GM21447 (cell line): ENCODE data around the gene UGT2B17.
A peak's percentile ranks its signal among the peaks of the same experiment; 100 is the strongest.
"Not testable (repeated sequence)": the region's sequence is repeated elsewhere in the genome, so short reads cannot be mapped to it uniquely, and the experiment has no call there.

Source experiments
- ATAC-seq: cut with Tn5 transposase; IDR thresholded peaks from one replicate; pipeline ENCODE4 v1.9.1; 2021; ENCODE audit not compliant: unreplicated experiment

UGT2B17 gene

GRCh38 chr4:68576272-68577125, at the start of gene UGT2B17:
Gene UGT2B17, minus strand, starts transcription at chr4:68576322. Its CDS starts 7,838 bp downstream, at chr4:68568484.
- ATAC-seq, result peak; percentile 89

DNA sequence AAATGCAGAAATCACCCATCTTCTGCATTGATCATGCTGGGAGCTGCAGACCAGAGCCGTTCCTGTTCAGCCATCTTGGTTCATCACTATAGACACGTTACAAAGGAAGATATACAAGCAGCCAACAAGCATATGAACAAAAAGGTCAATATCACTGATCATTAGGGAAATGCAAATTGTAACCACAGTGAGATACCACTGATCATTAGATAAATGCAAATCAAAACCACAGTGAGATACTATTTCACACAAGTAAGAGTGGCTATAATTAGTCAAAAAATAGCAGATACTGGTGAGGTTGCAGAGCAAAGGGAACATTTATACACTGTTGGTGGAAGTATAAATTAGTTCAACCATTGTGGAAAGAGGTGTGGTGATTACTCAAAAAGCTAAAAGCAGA, 46.6 kb upstream of the UGT2B17 start:
- peak; percentile 54 for ATAC-seq

- ATAC-seq, result peak; percentile 76
Observed at GRCh38 chr4:68617003-68617698, 41.0 kb upstream of the UGT2B17 start.

DNA sequence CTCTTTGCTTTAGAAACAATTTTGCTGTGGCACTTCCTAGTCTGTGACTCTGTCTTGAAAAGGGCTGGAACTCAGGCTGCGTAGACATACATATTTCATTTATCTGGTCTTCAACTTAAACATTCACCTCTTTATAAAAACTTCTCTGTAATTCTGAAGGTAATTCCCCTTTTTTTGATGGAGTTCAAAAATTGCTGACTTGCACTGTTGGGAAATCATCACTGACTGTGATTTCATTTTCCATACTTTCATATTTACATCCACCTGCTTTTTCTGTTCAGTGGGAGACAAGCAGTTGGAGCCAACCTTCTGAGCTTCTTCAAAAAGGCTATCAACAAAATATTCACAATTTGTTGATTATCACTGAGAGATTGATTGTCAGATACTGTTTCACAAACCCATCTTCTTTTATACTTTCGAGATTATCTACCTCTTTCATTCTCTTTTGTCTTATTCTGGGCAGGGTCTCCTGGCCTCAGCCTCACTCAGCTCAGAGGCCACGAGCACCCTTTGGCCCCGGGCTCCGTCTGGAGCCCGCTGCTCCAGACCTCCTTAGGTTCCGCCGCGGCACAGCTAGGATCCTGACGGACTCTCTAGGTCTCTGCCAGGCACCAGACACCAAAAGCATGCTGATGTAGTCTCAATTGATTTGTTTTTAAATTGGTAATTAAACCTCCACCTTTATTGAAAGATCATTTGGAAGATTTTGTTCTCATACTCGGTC, 39.7 kb upstream of the UGT2B17 start:
- ATAC-seq, result no peak

DNA sequence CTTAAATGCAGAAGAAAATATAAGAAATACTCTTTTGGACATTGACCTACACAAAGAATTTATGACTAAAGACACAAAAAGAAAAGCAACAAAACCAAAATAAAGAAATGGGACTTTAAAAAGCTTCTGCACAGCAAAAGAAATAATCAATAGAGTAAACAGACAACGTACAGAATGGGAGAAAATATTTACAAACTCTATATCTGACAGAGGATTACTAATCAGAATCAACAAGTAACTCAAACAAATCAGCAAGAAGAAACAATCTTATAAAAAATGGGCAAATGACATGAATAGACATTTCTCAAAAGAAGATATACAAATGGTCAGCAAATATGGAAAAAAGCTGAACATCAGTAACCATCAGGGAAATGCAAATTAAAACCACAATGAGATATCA, 37.6 kb upstream of the UGT2B17 start:
- ATAC-seq, result no peak

GRCh38 chr4:68606240-68606639, 30.1 kb upstream of the UGT2B17 start:
- no peak for ATAC-seq

DNA sequence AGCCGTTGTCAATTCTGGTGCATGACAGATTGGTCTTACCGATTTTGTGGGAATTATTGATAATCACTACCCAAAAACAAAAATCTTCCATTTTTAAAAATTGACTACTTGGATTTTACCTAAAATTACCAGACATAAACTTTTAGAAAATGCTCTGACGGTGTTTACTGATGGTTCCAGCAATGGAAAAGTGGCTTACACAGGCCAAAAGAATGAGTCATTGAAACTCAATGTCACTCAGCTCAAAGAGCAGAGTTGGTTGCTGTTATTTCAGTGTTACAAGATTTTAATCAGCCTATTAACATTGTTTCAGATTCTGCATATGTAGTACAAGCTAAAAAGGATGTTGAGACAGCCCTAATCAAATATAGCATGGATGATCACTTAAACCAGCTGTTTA, 23.0 kb upstream of the UGT2B17 start:
- ATAC-seq, result no peak

DNA sequence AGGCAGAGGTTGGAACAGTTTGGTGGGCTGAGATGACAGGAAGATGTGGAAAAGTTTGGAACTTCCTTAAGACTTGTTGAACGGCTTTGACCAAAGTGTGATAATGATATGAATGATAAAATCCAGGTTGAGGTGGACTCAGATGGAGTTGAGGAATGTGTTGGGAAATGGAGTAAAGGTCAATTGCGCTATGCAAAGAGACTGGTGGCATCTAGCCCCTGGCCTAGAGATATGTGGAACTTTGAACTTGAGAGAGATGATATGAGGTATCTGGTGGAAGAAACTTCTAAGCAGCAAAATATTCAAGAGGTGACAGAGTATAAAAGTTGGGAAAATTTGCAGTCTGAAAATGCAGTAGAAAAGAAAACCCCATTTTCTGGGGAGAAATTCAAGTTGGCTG, 21.4 kb upstream of the UGT2B17 start:
- ATAC-seq, result no peak

DNA sequence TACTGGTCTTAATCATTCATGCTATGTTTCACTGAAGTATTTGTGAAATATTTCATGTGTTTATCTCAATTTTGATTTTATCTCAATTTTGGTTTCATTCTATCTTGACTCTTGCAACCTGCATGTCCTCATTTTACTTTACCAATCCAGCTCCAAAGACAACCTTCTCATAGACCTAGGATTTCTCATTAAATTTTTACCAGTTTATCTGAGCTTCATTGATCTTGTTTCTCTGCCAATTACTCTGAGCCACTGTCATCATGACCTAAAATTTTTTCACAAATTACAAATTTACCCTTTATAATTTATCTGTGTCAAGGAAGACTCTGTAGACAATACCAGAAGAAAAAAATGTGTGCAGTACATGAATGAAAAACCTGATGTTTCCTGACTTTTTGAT, 18.6 kb upstream of the UGT2B17 start:
- ATAC-seq, result no peak

GRCh38 chr4:68593112-68593511, 17.0 kb upstream of the UGT2B17 start:
- no peak for ATAC-seq

DNA sequence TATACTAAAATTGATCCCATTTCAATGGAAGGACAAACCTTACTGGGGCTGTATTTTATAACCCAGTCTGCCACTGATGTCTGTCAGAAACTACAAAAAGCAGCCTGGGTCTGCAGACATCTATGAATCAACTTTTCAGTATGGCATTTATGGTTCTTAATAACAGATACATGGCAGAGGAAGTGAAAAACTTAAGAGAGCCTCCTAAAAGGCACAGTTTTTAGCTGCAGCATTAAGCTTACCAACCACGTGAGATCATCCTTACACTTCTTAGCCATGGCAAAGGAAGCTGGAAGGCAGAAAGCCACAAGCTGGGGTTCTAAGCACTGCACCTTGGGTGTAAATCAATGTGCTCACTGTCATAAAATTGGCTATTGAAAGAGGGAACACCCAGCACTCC, 16.6 kb upstream of the UGT2B17 start:
- no peak for ATAC-seq

- ATAC-seq, result no peak
Observed at GRCh38 chr4:68591204-68591603, 15.1 kb upstream of the UGT2B17 start.

- ATAC-seq, result no peak
Observed at GRCh38 chr4:68589790-68590189, 13.7 kb upstream of the UGT2B17 start.

- no peak for ATAC-seq
Observed at GRCh38 chr4:68582339-68582717, 6.2 kb upstream of the UGT2B17 start.

DNA sequence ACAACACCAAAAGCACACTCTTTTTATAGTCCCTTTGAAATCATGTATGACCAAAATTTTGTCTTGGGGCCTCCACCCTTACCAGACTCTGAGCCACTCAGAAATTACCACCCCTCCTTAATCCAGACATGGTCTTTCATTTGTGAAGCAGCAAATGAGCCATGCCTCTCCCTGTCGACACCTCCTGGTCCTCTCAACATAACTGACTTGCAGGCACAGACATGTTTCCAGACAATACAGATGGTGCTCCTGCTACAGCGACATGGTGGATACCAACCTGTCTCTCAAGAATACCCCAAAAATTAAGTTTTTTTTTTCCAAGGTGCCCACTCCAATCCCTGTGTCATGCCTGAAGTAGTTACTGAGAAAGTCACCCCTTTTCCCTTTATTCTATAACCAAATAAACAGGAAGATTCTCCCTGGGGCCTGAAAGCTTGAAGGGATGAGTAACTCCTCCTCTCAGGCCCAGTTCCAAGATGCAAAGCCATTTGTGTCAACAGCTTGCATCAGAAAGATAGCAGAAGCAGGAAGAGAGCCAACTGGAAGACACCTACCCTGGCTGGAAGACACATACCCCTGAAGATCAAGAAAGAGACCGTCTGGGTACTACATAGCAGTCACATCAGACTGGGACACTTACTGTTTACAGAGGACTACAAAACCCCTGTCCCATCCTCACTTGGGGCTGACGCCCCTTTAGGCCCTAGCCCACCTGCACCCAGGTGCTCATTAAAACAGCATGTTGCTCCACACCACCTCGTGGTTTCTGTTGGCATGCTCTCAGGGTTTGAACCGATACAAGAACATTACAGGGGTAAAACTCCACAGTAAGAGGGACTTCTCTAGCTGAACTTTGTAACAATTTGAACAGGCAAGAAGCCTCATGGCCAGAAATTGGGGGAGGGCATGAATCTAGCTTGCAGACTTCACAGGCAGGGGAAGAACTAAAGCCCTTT, 5.5 kb upstream of the UGT2B17 start:
- ATAC-seq, result no peak

GRCh38 chr4:68577590-68577989, 1.5 kb upstream of the UGT2B17 start:
- no peak for ATAC-seq

DNA sequence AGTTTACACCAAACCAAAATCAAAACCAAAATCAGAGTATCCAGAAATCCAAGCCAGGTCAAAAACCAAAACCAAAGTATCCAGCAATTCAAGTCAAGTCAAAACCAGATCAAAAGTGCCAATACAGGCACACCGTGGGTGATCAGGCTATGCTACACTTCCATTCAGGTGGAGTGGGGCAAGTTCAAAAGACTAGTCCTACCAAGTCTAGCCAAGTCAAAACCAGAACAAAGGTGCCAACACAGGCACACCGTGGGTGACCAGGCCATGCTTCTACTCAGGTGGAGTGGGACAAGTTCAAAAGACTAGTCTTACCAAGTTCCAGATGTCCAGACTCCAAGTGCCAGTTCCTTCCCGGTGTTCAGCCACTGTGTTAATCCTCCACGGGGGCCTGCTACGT, 486 bp downstream of the UGT2B17 start:
- not testable (repeated sequence) for ATAC-seq

DNA sequence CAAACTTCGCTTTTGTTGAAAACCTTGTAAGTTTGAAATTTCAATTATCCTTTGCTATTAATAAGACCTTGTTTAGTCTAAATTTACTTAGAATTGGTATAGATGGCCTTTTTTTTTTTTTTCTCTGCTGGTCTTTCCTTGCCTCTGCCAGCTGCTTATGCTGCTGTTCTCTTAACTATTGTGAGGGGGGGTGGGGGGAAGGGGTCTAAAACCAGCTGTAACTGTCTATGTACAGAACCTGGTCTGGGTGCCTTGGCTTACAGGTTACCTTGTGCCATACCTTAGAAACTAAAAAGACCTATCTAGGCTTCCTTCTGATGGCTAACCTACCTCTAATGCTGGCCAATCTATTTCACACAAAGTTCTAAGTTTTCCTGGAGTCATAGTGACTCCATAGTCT, 1.0 kb downstream of the UGT2B17 start:
- ATAC-seq, result no peak

GRCh38 chr4:68572653-68573170, 3.4 kb downstream of the UGT2B17 start:
- ATAC-seq, result no peak

DNA sequence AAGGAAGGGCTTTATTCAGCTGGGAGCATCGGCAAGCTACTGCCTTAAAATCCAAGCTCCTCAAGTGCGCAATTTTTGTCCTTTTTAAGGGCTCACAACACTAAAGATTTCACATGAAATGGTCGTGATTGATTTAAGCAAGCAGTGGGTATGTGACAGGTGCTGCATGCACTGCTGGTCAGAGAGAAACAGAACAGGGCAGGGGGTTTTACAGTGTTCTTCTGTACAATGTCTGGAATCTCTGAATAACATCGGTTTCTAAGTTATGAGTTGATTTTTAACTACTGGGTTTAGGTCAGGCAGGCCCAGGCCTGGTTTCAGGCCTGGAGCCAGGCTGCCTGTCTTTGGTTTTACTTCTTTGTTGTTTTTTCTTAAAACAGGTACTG, 6.0 kb downstream of the UGT2B17 start:
- ATAC-seq, result peak; percentile 52
